SK-N-MC (cell line): Measurements from ENCODE around the gene FGF12.

Experiments used
- EZH2 ChIP-seq: fragments of 200-600 bp; sonication (generic); IDR thresholded peaks from one replicate; pipeline ENCODE4 v1.6.1; 2017; ENCODE audit warnings: antibody characterized with exemption
- FOXP2 ChIP-seq: optimal IDR thresholded peaks from 2 replicates; pipeline ENCODE3; 2011; ENCODE audit warnings: mild to moderate bottlenecking, moderate library complexity; ENCODE audit not compliant: insufficient read depth; ENCODE audit errors: extremely low read length, control extremely low read depth
- POLR2AphosphoS5 ChIP-seq: IDR thresholded peaks from 2 replicates; pipeline ENCODE4 v1.6.1; 2012; ENCODE audit warnings: mild to moderate bottlenecking, low read depth, low read length, borderline replicate concordance

DNA sequence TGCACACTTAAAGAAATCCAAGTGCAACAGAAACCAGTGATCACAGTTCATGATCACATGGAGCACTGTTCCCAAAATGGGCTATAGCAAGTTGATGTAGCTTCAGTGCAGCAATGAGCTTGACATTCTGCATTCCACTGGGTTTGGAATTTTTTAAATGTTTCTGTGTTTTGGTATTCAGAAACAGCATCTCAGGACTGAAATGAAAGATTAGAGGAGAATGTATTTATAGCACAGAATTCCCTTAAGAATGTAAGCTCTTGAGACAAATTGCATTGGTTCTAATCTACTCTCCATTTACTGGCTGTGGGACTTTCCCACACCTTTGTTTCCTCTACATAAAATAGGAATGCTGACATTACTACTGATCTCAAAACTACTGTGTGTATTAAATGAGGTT lies 162.7 kb downstream of the FGF12 start:
- no peak for TF ChIP-seq EZH2
- TF ChIP-seq POLR2AphosphoS5: no peak
- TF ChIP-seq FOXP2: no peak
